Fibroblast of skin of right biceps (primary cell): ENCODE measurements around the gene MYL1.

ENCODE experiments used
- DNase-seq: peaks from one replicate; pipeline ENCODE4 v3.0.0-alpha.2; 2013

The MYL1 gene

GRCh38 chr2:210315015-210315788 is at the start of gene MYL1:
TSS of gene MYL1 (minus strand) at chr2:210315174. CDS start at chr2:210315042, 132 bp downstream.
- no peak for DNase-seq

- DNase-seq: no peak
Measured at GRCh38 chr2:210363876-210364275, 48.9 kb upstream of the MYL1 start.

GRCh38 chr2:210363261-210363660 is 48.3 kb upstream of the MYL1 start:
- no peak for DNase-seq

GRCh38 chr2:210360412-210360811 is 45.4 kb upstream of the MYL1 start:
- no peak for DNase-seq

GRCh38 chr2:210356944-210357343 is 42.0 kb upstream of the MYL1 start:
- no peak for DNase-seq

GRCh38 chr2:210337159-210337558 is 22.2 kb upstream of the MYL1 start:
- no peak for DNase-seq

- no peak for DNase-seq
Measured at GRCh38 chr2:210324906-210325305, 9.9 kb upstream of the MYL1 start.

GRCh38 chr2:210324458-210324857 is 9.5 kb upstream of the MYL1 start:
- DNase-seq: no peak

GRCh38 chr2:210323003-210323402 is 8.0 kb upstream of the MYL1 start:
- no peak for DNase-seq

GRCh38 chr2:210318891-210319290 is 3.9 kb upstream of the MYL1 start:
- DNase-seq: no peak

- DNase-seq: no peak
Measured at GRCh38 chr2:210318486-210318885, 3.5 kb upstream of the MYL1 start.

GRCh38 chr2:210310550-210310949 is 4.4 kb downstream of the MYL1 start:
- DNase-seq: no peak

GRCh38 chr2:210309548-210310233 is 5.3 kb downstream of the MYL1 start:
- DNase-seq: no peak

GRCh38 chr2:210303498-210303897 is 11.5 kb downstream of the MYL1 start:
- no peak for DNase-seq

GRCh38 chr2:210302326-210302725 is 12.6 kb downstream of the MYL1 start:
- DNase-seq: no peak

- no peak for DNase-seq
Measured at GRCh38 chr2:210299866-210300373, 15.1 kb downstream of the MYL1 start.

GRCh38 chr2:210288408-210288807 is 26.6 kb downstream of the MYL1 start:
- DNase-seq: no peak

- no peak for DNase-seq
Measured at GRCh38 chr2:210287301-210287700, 27.7 kb downstream of the MYL1 start.

GRCh38 chr2:210286123-210286680 is 28.8 kb downstream of the MYL1 start:
- no peak for DNase-seq

- no peak for DNase-seq
Measured at GRCh38 chr2:210277133-210277532, 37.8 kb downstream of the MYL1 start.

GRCh38 chr2:210271300-210271699 is 43.7 kb downstream of the MYL1 start:
- no peak for DNase-seq

GRCh38 chr2:210269148-210269547 is 45.8 kb downstream of the MYL1 start:
- no peak for DNase-seq

GRCh38 chr2:210268281-210268680 is 46.7 kb downstream of the MYL1 start:
- no peak for DNase-seq

GRCh38 chr2:210267698-210268097 is 47.3 kb downstream of the MYL1 start:
- DNase-seq: no peak
